ENCODE measurements around the gene IQCH. TPM values are rescaled to one million over a fixed set of nuclear protein-coding genes. Genes with fewer than 3 reads are reported as not detected.
A peak's percentile ranks its signal among the peaks of the same experiment; 100 is the strongest.

Gene IQCH
- total and polyA plus RNA-seq, 9 of the 15 experiments (the other 6 are each of a cell fraction or from before 2014, with no cell fraction given), result 1.8 to 3.9 (median 2.7) TPM

DNA sequence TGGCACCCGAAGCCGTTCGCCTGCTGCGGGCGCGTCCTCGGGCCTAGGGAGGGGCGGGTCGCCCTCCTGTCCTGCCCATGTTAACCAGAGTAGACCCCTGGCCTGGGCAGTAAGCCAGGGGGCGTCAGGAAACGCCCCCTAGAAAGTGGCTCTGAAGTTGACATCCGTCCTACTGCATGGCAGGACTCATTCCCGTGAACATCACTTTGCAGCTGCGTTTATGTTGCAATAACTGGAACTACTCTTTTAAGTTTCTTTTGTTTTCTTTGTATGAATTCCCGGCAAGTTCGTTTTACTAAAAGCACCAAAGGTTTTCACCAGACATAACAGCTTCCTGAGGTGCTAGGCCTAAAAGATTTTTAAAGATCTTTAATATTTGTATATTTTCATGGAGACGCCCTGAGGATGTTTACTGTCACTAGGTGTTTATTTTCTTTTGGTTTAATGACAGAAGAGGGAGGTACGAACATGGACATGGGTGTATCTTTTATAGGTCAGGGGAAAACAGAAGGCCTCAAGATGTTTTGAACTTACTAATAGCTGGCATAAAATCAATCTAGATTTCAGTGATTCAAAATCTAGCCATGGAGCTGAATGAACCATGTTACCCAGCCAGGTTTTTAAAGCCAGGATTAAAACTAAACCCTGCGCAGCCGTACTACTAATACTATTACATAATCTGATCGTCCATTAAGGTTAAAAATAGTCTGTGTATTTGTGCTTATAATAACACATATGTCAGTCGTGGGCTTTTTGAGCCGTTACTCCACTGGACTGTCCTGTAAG lies 267.4 kb downstream of the IQCH start (continued):
- TF ChIP-seq, protein P1, sequence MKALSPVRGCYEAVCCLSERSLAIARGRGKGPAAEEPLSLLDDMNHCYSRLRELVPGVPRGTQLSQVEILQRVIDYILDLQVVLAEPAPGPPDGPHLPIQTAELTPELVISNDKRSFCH (CRISPR knock-in tag; IDR thresholded peaks at IDR 0.05), result no peak
- TF ChIP-seq, protein P1 (tag; IDR thresholded peaks at IDR 0.05), result no peak
- TF ChIP-seq PATZ1 (CRISPR knock-in tag; IDR thresholded peaks at IDR 0.05; ENCODE audit: borderline replicate concordance) (no peak), HES1 (IDR thresholded peaks at IDR 0.05; ENCODE audit: low read depth) (no peak)

GRCh38 chr15:67523330-67523729 lies 268.7 kb downstream of the IQCH start:
- no TSS peak for BruUV-seq (replicated peaks)
- intact Hi-C loops (cut with micrococcal nuclease), result no loop called here
- no peak for FAIRE-seq
- peak overlapping the region; percentile 94; the same call in 1 of the 2 replicates for H3K4me2 ChIP-seq (ENCODE audit: insufficient read depth, low read length)
- 43% methylated on average over 1 of the region's 1 CpG for WGBS (ENCODE audit: insufficient coverage, low coverage, missing lambda C conversion rate)
- H3K9me1 ChIP-seq (ENCODE audit: control insufficient read depth, insufficient read depth, low read length), result no peaks in the 10 kb centered on the region
- H3K36me3 ChIP-seq (ENCODE audit: control insufficient read depth, insufficient read depth, low read length), result peaks cover 22% of the 10 kb centered on the region; the same call in 2 of the 3 replicates
- in situ Hi-C loops (cut with MboI), result no loop called here
- POLR2A ChIA-PET, result interaction anchor here (0.8 kb wide), 1 partner anchor 341 kb away, joined by 3 read pairs; no protein-coding TSS in a partner anchor
- peaks cover 44% of the 10 kb centered on the region for H3K79me2 ChIP-seq (ENCODE audit: control insufficient read depth, insufficient read depth, low read length)
- H3K27me3 ChIP-seq (ENCODE audit: control insufficient read depth in 2 of 2, insufficient read depth in 2 of 2, low read length in 2 of 2), result no peaks in the 10 kb centered on the region
- no peak for ATAC-seq
- H3K9ac ChIP-seq (ENCODE audit: insufficient read depth in 1 of 2, low read depth in 2 of 2, low read length in 2 of 2), result peak overlapping the region in 1 of 2 experiments; percentile 90; a peak in 2 of 4 replicates
- no peak for DNase-seq (ENCODE audit: extremely low read depth in 1 of 4, low spot score in 3 of 4)
- H3K4me1 ChIP-seq (replicated peaks in 1 of 2; ENCODE audit: control insufficient read depth in 2 of 2, insufficient read depth in 2 of 2, low read length in 2 of 2), result peaks cover 6 to 16% of the 10 kb centered on the region in 2 experiments; a peak in 4 of 5 replicates
- H3K27ac ChIP-seq (ENCODE audit: extremely low read depth, low read depth, low read length), result no peak overlapping the region
- H2AFZ ChIP-seq (ENCODE audit: low read depth, low read length), result no peak overlapping the region
- H3K9me3 ChIP-seq (replicated peaks; ENCODE audit: control insufficient read depth, insufficient read depth, low read depth, low read length), result no peaks in the 10 kb centered on the region
- H4K20me1 ChIP-seq (replicated peaks; ENCODE audit: control insufficient read depth, insufficient read depth, low read length), result no peaks in the 10 kb centered on the region
- CTCF ChIA-PET (ENCODE audit: low intra/inter-chr PET ratio), result interaction anchor here (0.6 kb wide), 1 partner anchor 25 kb away, joined by 4 read pairs; no protein-coding TSS in a partner anchor
- peak overlapping the region; percentile 82; the same call in 1 of the 2 replicates for H3K4me3 ChIP-seq
- TF ChIP-seq HES1 (IDR thresholded peaks at IDR 0.05; ENCODE audit: low read depth) (no peak), JUN (IDR thresholded peaks at IDR 0.05; ENCODE audit: borderline replicate concordance, low read depth, low read length) (no peak), JUN (CRISPR knock-in tag; IDR thresholded peaks at IDR 0.05; ENCODE audit: borderline replicate concordance) (no peak), ZNF518B (CRISPR knock-in tag; IDR thresholded peaks at IDR 0.05) (no peak), TGIF2 (CRISPR knock-in tag; IDR thresholded peaks at IDR 0.05) (no peak)
- TF ChIP-seq, protein P2, sequence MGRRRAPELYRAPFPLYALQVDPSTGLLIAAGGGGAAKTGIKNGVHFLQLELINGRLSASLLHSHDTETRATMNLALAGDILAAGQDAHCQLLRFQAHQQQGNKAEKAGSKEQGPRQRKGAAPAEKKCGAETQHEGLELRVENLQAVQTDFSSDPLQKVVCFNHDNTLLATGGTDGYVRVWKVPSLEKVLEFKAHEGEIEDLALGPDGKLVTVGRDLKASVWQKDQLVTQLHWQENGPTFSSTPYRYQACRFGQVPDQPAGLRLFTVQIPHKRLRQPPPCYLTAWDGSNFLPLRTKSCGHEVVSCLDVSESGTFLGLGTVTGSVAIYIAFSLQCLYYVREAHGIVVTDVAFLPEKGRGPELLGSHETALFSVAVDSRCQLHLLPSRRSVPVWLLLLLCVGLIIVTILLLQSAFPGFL (CRISPR knock-in tag; IDR thresholded peaks at IDR 0.05), result no peak

All from K562 (cell line).